Endodermal cell (in vitro differentiated cells): ENCODE measurements around the gene LATS2. TPM values are rescaled to one million over a fixed set of nuclear protein-coding genes. Genes with fewer than 3 reads are reported as not detected.

ENCODE experiments used
- DNase-seq: peaks from one replicate; pipeline ENCODE4 v3.0.0-alpha.2; 2017
- H3K27ac ChIP-seq: 2 replicates; pipeline ENCODE4 v1.5.1; 2013; ENCODE audit warnings: mild to moderate bottlenecking, low read depth, low read length, moderate library complexity
- H3K27me3 ChIP-seq: 2 replicates; pipeline ENCODE4 v1.6.1; 2013; ENCODE audit warnings: mild to moderate bottlenecking, low read length, moderate library complexity; ENCODE audit not compliant: insufficient read depth, control insufficient read depth, poor library complexity, severe bottlenecking
- H3K36me3 ChIP-seq: 2 replicates; pipeline ENCODE4 v1.7.0; 2013; ENCODE audit warnings: mild to moderate bottlenecking, low read length, moderate library complexity; ENCODE audit not compliant: control insufficient read depth, insufficient read depth
- H3K4me1 ChIP-seq: one replicate; pipeline ENCODE4 v1.7.0; 2013; ENCODE audit warnings: low read length; ENCODE audit not compliant: control insufficient read depth, insufficient read depth
- H3K4me3 ChIP-seq: 2 replicates; pipeline ENCODE4 v1.5.1; 2013; ENCODE audit warnings: mild to moderate bottlenecking, low read length, moderate library complexity
- H3K9ac ChIP-seq: 2 replicates; pipeline ENCODE4 v1.6.1; 2013; ENCODE audit warnings: mild to moderate bottlenecking, low read length, moderate library complexity; ENCODE audit not compliant: poor library complexity, severe bottlenecking; ENCODE audit errors: extremely low read depth
- H3K9me3 ChIP-seq: 2 replicates; pipeline ENCODE4 v1.6.1; 2013; ENCODE audit warnings: mild to moderate bottlenecking, low read length, moderate library complexity; ENCODE audit not compliant: control insufficient read depth
- H3K27ac Mint-ChIP-seq: 2 replicates; pipeline ENCODE4 v1.8.0; 2020; ENCODE audit warnings: mixed read lengths
- H3K27me3 Mint-ChIP-seq: 2 replicates; pipeline ENCODE4 v1.8.0; 2021; ENCODE audit warnings: mild to moderate bottlenecking, mixed read lengths; ENCODE audit not compliant: insufficient read depth
- H3K36me3 Mint-ChIP-seq: 2 replicates; pipeline ENCODE4 v1.8.0; 2020; ENCODE audit warnings: low read depth, mixed read lengths
- H3K4me1 Mint-ChIP-seq: 2 replicates; pipeline ENCODE4 v1.8.0; 2020; ENCODE audit warnings: mixed read lengths
- H3K4me3 Mint-ChIP-seq: 2 replicates; pipeline ENCODE4 v1.8.0; 2020; ENCODE audit warnings: mild to moderate bottlenecking, moderate library complexity, mixed read lengths
- H3K9me3 Mint-ChIP-seq: 2 replicates; pipeline ENCODE4 v1.8.0; 2020; ENCODE audit warnings: mild to moderate bottlenecking, mixed read lengths
- WGBS, 2 experiments: methylation state at CpG; one replicate each; pipeline versions ENCODE4 v1.1.5 to v1.1.7; 2013; ENCODE audit warnings: missing lambda C conversion rate in 2 of 2, mixed read lengths in 1 of 2; ENCODE audit not compliant: insufficient coverage in 1 of 2, insufficient read length in 1 of 2; 5-methylcytosine and 5-hydroxymethylcytosine counted together
- total RNA-seq, 2 donors: library from RNA; stranded (reverse); fragmentation: NEBNext Ultra II Directional in 1 of 2; extraction: Animal tissue kit (Norgen Biotek cat#: 25700) in 1 of 2; gene quantifications; 2 replicates in 1 of 2; 3 replicates in 1 of 2; pipeline ENCODE4 v1.2.1, GENCODE V29; 2021
- TF ChIP-seq, protein P1 (sequence below): fragments of 200-600 bp; sonication (generic); conservative IDR thresholded peaks from 2 replicates; pipeline ENCODE4 v1.5.0; 2021; ENCODE audit warnings: antibody characterized with exemption, mild to moderate bottlenecking

The LATS2 gene
- total RNA-seq, 2 donors from 2014 or later = 26.2 to 35.4 TPM

DNA sequence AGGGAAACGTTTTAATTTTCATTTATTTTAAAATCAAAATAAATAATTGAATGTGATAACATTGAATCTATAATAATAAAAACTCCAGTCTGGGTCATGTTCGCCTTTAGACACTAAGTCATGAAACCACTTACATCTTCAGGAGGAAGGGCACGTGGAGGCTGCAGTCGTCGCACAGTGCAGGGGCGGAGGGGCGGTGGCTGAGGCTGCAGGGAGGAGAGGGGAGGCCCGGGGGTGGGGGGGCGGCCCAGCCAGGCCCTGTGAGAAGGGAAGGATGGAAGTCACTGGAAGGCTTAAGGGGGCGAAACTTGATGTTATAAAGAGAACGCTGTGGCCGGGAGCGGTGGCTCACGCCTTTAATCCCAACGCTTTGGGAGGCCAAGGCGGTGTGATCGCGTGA is 14.9 kb upstream of the LATS2 start:
- Histone ChIP-seq H3K4me3 (no peak overlapping the region), H3K9ac (no peak overlapping the region), H3K27ac (no peak overlapping the region), H3K4me1 (peaks cover 4% of the 10 kb centered on the region), H3K36me3 (no peaks in the 10 kb centered on the region), H3K27me3 (peaks cover 5% of the 10 kb centered on the region), H3K9me3 (no peaks in the 10 kb centered on the region)
- Mint-ChIP-seq H3K36me3 (no peaks in the 10 kb centered on the region), H3K9me3 (no peaks in the 10 kb centered on the region), H3K4me3 (peak overlapping the region; percentile 39), H3K27ac (no peak overlapping the region), H3K4me1 (peaks cover 9% of the 10 kb centered on the region), H3K27me3 (peaks cover 28% of the 10 kb centered on the region)
- TF ChIP-seq, protein P1, sequence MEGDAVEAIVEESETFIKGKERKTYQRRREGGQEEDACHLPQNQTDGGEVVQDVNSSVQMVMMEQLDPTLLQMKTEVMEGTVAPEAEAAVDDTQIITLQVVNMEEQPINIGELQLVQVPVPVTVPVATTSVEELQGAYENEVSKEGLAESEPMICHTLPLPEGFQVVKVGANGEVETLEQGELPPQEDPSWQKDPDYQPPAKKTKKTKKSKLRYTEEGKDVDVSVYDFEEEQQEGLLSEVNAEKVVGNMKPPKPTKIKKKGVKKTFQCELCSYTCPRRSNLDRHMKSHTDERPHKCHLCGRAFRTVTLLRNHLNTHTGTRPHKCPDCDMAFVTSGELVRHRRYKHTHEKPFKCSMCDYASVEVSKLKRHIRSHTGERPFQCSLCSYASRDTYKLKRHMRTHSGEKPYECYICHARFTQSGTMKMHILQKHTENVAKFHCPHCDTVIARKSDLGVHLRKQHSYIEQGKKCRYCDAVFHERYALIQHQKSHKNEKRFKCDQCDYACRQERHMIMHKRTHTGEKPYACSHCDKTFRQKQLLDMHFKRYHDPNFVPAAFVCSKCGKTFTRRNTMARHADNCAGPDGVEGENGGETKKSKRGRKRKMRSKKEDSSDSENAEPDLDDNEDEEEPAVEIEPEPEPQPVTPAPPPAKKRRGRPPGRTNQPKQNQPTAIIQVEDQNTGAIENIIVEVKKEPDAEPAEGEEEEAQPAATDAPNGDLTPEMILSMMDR = no peak
- 90 to 99% methylated on average over 9 to 17 of the region's 18 CpGs for WGBS, 2 experiments
- DNase-seq = peak; percentile 61

DNA sequence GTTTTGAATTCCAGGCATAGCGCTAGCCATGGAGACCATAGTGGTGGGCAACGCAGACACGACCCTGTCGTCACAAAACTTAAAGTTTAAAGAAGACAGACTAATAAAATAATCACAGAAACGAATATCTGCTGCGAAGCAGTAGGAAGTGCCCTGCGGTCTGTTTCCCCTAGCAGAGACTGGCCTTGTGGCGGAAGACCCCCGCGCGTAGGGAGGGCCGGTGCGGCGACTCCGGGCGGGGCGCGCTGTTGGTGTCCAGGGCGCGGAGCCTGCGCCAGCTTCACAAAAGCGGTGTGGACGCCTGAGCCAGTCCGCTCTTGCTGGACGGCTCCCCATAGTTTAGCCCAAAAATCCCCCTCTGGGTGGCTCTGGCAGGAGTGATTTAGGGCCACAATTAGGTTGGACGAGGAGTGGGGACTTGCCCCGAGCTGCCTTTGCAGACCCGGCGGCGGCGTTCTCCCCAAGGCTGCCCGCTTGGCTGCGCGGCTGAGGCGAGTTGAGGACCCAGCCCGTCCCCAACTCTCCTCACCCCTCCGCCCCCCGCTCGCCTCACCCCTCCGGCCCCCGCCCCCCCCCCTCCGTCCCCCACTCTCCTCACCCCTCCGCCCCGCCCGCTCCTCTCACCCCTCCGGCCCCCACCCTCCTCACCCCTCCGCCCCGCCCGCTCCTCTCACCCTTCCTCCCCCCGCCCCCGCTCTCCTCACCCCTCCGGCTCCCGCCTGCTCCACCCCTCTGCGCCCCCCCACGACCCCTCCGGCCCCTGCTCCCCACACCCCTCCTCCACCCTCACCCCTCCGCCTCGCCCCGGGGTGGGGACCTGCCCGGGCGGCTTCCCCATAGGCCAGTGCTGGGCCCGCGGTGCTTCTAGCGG is 14.2 kb upstream of the LATS2 start:
- H3K9me3 ChIP-seq = no peaks in the 10 kb centered on the region
- TF ChIP-seq, protein P1 = no peak
- H3K36me3 Mint-ChIP-seq = no peaks in the 10 kb centered on the region
- H3K9me3 Mint-ChIP-seq = no peaks in the 10 kb centered on the region
- H3K36me3 ChIP-seq = no peaks in the 10 kb centered on the region
- peaks cover 28% of the 10 kb centered on the region for H3K27me3 Mint-ChIP-seq
- peak; percentile 88 for DNase-seq
- peaks cover 9% of the 10 kb centered on the region for H3K4me1 Mint-ChIP-seq
- peaks cover 4% of the 10 kb centered on the region for H3K4me1 ChIP-seq
- peak overlapping the region; percentile 61 for H3K27ac Mint-ChIP-seq
- peaks cover 5% of the 10 kb centered on the region for H3K27me3 ChIP-seq
- peak overlapping the region; percentile 57 for H3K27ac ChIP-seq
- 19% methylated on average over 20 to 27 of the region's 64 CpGs for WGBS, 2 experiments
- H3K4me3 Mint-ChIP-seq = peak overlapping the region; percentile 63
- H3K4me3 ChIP-seq = peak overlapping the region; percentile 71
- peak overlapping the region; percentile 30 for H3K9ac ChIP-seq

DNA sequence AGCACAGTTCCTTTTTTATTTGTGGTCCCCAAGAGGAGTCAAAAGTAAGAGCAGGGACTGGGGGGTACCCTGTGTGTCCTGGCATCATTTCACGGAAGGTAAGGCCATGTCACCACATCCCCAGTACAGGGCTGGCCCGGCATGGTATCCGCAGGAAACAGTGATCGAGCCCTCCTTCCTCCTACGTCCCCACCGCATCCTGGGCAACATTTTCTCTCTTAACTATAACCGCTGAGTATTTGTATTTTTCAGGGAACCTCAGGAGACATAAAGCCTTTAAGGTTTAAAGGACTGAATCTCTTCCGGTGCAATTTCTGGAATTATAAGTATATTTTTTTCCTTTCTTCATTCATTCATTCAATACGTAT is 13.6 kb upstream of the LATS2 start:
- Histone ChIP-seq H3K4me3 (peak overlapping the region; percentile 71), H3K4me1 (peaks cover 4% of the 10 kb centered on the region), H3K27ac (peak overlapping the region; percentile 57), H3K9me3 (no peaks in the 10 kb centered on the region), H3K36me3 (no peaks in the 10 kb centered on the region), H3K27me3 (peaks cover 5% of the 10 kb centered on the region), H3K9ac (no peak overlapping the region)
- 81 to 86% methylated on average over 6 to 9 of the region's 9 CpGs for WGBS, 2 experiments
- Mint-ChIP-seq H3K4me3 (peak overlapping the region; percentile 63), H3K9me3 (no peaks in the 10 kb centered on the region), H3K36me3 (no peaks in the 10 kb centered on the region), H3K4me1 (peaks cover 9% of the 10 kb centered on the region), H3K27ac (peak overlapping the region; percentile 61), H3K27me3 (peaks cover 28% of the 10 kb centered on the region)
- TF ChIP-seq, protein P1 = no peak
- DNase-seq = no peak
